TTC549 (cell line): Measurements from ENCODE around the gene ZNF155.
A peak's percentile ranks its signal among the peaks of the same experiment; 100 is the strongest.
"Not testable (repeated sequence)": the region's sequence is repeated elsewhere in the genome, so short reads cannot be mapped to it uniquely, and the experiment has no call there.

Experiments used
- FAIRE-seq: peaks from 2 replicates; lab custom pipeline; 2012; peaks lifted over from hg19 to GRCh38; lab: Jason Lieb, UNC

Gene ZNF155

GRCh38 chr19:43983912-43984686 is at the start of gene ZNF155:
TSS of gene ZNF155 (plus strand) at chr19:43984188. CDS start at chr19:43988544, 4,356 bp downstream.
- FAIRE-seq = peak; percentile 97

GRCh38 chr19:43934985-43935708 is 48.8 kb upstream of the ZNF155 start, which contains the start of gene ZNF45:
TSS of gene ZNF45 (minus strand) at chr19:43935282. CDS start at chr19:43922185, 13,097 bp downstream.
- peak; percentile 31 for FAIRE-seq

GRCh38 chr19:43936188-43936587 is 47.8 kb upstream of the ZNF155 start:
- no peak for FAIRE-seq

- FAIRE-seq = no peak
Observed at GRCh38 chr19:43939557-43940260, 44.3 kb upstream of the ZNF155 start.

GRCh38 chr19:43940719-43941118 is 43.3 kb upstream of the ZNF155 start:
- FAIRE-seq = no peak

- FAIRE-seq = no peak
Observed at GRCh38 chr19:43941209-43941608, 42.8 kb upstream of the ZNF155 start.

GRCh38 chr19:43947412-43947811 is 36.6 kb upstream of the ZNF155 start:
- not testable (repeated sequence) for FAIRE-seq

GRCh38 chr19:43949803-43950202 is 34.2 kb upstream of the ZNF155 start:
- FAIRE-seq = not testable (repeated sequence)

GRCh38 chr19:43950834-43951645 is 32.9 kb upstream of the ZNF155 start, which contains the start of gene ZNF221:
TSS of gene ZNF221 (plus strand) at chr19:43951228. CDS start at chr19:43962727, 11,499 bp downstream.
- peak; percentile 95 for FAIRE-seq

- no peak for FAIRE-seq
Observed at GRCh38 chr19:43956827-43957226, 27.2 kb upstream of the ZNF155 start.

GRCh38 chr19:43957891-43958290 is 26.1 kb upstream of the ZNF155 start:
- no peak for FAIRE-seq

GRCh38 chr19:43960411-43960810 is 23.6 kb upstream of the ZNF155 start:
- FAIRE-seq = no peak

GRCh38 chr19:43966079-43966694 is 17.8 kb upstream of the ZNF155 start:
- no peak for FAIRE-seq

- FAIRE-seq = no peak
Observed at GRCh38 chr19:43976732-43977131, 7.3 kb upstream of the ZNF155 start.

- no peak for FAIRE-seq
Observed at GRCh38 chr19:43983544-43983911, 460 bp upstream of the ZNF155 start.

GRCh38 chr19:43984687-43985000 is 656 bp downstream of the ZNF155 start:
- FAIRE-seq = no peak

- FAIRE-seq = no peak
Observed at GRCh38 chr19:43997631-43998290, 13.8 kb downstream of the ZNF155 start.

- FAIRE-seq = no peak
Observed at GRCh38 chr19:44002212-44002565, 18.2 kb downstream of the ZNF155 start.

- peak; percentile 91 for FAIRE-seq
Observed at GRCh38 chr19:44002566-44003460, 18.8 kb downstream of the ZNF155 start, which contains the start of gene ZNF230. TSS of gene ZNF230 (plus strand) at chr19:44002957. CDS start at chr19:44007079, 4,122 bp downstream.

- FAIRE-seq = no peak
Observed at GRCh38 chr19:44003461-44004009, 19.5 kb downstream of the ZNF155 start.
